GM18868 (cell line): ENCODE results near the gene DNAJC27.

Experiments used
- ATAC-seq: cut with Tn5 transposase; IDR thresholded peaks from one replicate; pipeline ENCODE4 v1.9.1; 2021; ENCODE audit warnings: mild to moderate bottlenecking, moderate library complexity; ENCODE audit not compliant: unreplicated experiment

The DNAJC27 gene

DNA sequence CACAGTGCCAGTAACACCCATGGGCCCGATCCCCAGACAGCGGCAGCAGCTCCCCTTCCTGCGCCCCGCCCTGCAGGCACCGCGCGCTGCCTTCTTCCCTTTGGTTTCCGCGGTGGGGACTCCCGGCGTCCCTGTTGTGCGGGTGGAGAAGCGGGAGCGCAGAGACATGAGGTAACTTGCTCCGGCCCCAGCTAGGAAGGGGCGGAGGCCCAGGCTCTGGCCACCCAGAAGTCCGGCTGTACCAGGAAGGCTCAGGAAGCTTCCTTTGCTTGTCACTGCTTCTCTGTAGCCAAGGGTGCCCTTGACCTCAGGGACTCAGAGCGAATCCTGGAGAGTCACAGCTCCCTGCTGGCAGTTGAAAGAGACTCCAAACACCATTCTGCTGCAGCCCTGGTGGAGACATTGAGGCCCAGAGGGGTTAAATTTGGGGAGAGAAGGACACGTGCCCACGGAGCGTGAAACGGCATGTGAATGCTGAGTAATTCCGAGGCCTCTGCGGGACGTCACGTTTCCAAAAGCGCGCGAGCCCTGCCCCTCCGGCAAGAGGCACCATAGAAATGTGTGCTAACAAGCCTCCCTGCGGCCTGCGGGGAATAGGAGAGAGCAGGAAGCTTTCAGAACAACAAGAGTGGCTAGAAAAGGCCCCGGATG is 45.0 kb downstream of the DNAJC27 start:
- ATAC-seq, result no peak

DNA sequence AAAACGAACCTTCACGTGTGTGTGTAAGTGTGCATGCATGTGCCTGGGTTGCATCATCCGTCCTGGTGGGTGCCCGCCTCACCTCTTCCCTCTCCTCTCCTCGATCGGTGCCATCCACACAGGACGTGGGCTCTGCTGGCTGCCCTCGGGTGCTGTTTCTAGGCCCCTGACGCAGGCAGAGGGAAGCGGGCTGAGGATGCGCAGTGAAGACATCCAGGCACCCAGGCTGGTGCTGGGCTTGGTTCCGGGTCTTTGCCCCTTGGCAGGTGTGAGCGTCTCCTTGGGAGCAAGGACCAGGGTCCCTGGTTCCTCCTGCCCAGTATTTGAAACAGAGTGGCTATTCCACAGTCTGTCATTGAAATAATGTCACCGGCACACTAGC is 45.5 kb downstream of the DNAJC27 start:
- no peak for ATAC-seq

DNA sequence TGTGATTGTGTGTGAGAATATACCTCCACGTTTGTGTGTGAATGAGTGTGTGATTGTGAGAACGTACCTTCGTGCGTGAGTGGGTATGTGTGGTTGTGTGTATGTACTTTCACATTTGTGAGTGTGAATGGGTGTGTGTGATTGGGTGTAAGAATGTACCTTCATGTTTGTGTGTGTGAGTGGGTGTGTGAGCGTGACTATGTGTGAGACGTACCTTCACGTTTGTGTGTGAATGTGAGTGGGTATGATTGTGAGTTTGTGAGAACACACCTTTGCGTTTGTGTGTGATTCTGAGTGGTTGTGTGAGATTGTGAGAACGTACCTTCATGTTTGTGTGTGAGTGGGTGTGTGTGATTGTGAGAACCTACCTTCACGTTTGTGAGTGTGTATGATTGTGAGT is 45.9 kb downstream of the DNAJC27 start:
- no peak for ATAC-seq

DNA sequence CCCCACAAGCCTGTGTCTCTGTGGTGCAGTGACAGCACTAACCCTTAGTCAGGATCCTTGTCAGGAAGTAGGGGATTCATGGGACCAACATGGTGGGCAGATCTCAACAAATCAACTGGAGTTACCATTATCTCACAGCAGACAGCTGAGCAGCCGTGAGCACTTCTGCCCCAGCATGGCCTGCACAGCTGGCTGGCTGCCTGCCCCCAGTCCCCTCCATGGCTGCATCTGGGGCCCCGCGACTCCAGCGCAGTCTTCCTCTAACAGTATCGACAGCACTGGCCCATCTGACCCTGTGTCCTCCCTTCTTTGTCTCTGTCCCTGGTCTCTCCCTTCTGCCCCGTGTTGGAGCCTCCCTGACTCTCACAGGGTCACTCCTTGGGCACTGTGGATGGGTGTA is 47.0 kb downstream of the DNAJC27 start:
- ATAC-seq, result no peak

DNA sequence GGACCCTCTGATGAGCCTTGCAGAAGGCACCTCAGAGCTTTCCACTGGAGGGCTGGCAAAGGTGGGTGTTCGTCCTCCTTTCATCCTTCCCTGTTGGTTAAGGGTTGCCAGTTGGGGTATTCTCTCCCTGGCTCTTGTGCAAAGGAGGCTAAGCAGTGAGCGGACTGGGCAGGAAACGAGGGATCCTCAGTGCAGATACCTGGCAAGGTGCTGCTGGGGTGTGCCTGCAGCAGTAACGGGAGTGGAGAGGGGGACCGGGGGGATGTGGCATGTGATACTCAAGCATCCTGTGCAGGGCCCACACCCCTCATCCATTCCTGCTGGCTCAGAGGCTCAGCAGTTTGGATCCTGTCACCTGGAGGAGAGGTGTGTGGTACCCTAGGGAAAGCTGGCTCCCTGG is 47.5 kb downstream of the DNAJC27 start:
- no peak for ATAC-seq

DNA sequence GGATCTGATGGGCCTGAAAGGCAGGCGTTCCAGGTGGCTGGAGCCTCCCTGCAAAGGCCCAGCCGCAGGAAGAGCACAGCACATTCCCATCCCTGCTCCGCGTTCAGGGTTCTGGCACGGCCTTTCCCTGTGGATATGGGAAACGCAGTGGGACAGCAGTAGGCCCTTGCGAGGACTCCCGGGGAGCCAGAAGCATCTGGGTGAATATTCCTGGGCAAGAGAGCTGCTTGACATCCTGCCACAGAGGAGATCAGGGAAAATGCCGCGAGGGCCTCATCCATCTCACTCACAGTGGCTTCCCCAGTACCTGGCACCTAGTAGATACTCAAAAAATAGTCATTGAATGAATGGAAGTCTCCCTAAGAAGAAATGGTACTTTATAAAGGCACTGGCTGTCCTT is 48.6 kb downstream of the DNAJC27 start:
- ATAC-seq, result no peak

DNA sequence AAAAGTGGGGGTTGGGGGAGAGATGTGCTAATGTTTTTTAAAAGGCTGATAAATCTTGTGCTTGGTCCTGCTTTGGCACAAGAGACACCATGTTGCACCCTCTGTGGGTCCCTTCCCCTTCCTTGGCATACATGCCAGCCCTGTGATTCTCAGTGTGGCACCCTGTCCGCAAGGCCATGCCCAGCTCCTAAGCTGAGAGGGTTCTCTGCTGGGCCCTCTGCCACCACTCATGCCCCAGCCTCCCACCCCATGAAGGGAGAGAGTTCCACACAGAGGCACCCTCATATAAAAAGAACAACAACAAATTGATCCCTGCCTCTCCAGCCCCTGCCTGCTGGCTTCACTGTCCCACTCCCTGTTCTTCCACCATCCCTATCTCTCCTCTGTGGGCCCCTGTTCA is 49.2 kb downstream of the DNAJC27 start:
- no peak for ATAC-seq

DNA sequence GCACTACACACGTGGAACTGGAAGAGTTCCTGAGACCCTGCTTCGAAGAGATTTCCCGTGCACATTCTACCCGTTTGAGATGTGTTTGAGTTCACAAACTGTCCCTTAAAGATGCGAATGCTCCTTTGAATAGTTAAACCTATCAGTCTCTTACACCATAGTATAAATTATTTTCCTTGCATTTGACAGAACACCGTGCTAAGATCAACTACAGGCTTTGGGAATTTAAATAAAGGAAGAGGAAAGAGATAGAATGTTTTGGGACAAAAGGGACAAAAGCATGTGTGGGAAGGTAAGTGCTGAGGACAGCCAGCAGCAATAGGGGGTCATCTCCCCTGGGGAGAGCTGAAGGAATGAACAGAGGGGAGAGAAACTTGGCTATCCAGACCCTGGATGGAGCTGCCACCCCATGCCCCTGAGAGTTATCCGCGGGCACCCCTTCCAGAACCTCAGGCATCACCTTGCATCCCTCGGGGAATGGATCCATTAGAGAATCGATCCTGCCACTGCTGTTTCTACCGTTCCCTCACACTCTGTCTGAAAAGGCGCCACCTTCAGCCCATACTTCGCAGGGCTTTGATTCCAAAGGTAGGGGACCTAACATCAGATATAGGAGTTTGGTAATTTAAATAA is 50.8 kb downstream of the DNAJC27 start:
- no peak for ATAC-seq

DNA sequence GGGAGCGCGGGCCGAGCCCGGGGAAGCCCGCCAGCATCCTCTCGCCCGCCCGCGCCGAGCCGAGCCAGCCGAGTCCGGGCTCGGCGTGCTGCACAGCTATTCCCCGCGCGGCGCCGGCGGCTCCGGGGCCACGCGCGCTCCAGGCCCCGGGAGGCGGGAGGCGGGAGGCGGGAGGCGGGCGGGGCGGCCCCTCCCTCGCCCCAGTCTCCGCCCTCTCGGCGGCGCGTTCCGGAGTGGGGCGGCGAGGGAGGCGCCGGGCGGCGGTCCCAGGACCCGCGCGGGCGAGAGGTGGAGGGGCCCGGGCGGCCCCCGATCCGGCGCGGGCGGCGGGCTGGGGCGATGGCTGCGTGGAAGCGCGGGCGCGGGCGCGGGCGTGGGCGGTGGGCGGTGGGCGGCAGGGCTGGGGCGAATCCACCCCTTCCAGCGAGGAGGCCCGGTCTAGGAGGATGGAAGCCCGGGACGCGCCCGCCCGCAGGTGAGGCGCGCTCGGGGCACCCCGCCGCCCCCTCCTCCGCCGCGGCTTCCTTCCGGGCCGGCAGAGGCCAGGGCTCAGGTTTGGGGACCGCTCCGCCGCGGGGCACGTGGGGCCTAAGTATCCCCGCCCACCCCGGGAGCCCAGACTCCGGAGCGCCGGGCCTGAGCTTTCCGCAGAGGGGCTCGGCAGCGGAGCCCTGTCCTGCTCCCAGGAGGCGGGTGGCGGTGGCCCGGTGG is 51.5 kb downstream of the DNAJC27 start, which contains the start of gene ADCY3:
TSS of gene ADCY3 (minus strand) at position 140 of the 711 bp plus-strand sequence. CDS start 1,250 bp downstream, outside the sequence.
- ATAC-seq, result peak; percentile 58

DNA sequence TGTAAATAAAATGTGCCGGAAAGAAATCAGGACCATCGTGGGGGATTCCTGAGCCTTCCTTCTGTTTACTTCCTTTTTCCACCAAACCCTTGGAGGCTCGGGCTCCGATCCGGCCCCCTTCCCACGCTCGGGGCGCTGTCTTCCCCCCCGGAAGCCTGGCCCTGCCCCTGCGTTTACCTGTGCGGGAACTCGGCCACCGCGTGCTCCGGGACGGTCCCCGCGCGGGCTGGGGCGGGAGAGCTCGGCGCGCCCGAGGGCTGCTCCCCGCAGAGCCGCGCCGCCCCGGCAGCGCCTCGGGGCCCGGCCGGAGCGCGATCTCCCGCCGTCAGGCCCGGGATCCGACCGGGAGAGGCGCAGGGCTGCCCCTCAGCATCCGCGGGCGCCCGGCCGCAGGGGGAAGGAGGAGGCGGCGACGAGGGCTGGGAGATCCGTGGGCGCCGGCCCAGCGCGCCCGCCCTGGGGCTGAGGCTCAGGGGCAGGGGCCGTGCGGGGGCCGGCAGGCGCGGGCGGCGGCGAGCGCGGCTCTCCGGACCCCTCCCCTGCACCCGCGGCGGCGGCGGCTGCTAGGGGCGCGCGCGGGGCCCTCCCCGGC is 52.2 kb downstream of the DNAJC27 start:
- ATAC-seq, result peak; percentile 21

DNA sequence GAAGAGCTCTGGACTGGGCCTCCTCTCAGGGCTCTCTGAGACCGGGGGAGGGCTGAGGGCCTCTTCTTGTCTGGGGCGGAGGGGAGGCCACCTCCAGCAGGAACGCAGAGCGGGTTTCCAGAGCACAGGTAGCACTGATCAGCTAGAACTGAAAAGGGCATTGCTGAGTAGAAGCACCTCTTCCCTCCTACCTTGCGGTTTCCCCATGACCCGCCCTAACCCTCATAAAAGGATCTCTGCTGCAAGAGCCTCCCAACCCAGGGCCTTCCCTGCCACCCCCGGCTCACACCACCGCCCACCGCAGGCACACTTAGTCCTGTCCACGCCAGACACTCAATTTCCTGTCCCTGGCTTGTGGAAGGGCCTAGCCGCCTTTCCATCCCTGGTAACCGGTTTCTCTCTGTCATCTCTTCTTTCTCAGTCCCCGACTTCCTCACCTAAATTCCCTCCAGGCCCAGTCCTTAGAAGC is 52.7 kb downstream of the DNAJC27 start:
- ATAC-seq, result no peak

DNA sequence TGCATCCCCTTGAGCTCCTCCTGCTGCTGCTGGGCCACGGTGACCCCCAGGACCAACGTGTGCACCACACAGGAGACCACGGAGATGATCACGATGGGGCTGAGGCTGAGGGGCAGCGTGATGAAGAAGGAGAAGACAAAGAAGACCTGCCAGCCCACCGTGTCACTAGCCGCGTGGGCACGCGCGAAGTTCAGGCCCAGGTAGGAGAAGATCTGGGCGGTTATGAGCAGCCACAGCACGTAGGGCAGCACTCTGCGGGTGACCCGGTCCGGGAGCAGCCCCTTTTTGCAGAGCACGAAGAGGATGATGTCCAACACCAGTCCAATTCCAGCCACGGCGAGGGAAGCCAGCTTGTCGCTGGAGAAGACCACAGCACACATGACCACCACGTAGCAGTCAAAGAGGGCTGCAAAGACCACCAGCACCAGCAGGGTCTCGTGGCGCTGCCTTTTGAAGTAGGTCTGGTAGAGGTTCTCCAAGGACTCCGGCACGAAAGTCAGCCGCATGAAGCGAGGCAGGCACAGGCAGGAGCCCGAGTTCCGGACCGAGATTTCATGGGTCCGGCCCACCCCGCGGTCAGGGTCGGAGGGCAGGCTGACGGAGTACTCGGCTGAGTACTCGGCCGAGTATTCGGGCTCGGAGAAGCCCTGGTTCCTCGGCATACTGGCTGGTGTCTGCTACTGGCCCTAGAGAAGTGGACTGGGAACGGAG is 53.3 kb downstream of the DNAJC27 start:
- no peak for ATAC-seq

DNA sequence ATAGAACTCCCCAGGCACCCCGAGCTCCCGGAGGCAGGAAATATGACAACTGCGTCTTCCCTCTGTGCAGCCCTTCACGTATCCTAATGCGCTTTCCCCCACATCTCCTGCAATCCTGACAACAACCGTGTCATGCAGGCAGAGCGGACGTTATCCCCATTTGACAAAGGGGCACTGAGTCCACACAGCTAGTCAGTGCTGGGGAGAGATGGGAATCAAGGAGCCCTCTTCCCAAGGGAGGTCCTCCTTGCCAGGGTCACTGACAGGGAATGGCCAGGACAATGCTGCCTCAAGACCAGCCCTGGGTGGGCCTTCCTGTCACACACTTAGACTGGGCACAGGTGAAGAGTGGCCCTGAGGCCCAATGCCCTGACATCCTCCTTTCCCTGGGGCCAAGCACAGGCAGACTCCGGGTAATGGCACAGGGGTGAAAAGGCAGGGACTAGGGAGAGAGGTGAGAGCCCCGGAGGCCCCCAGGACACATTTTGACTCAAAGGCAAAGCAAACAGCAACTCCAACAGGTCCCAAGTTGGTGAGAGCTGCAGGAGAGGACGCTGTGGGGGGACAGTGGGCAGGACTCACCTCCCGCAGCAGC is 53.9 kb downstream of the DNAJC27 start:
- ATAC-seq, result no peak

DNA sequence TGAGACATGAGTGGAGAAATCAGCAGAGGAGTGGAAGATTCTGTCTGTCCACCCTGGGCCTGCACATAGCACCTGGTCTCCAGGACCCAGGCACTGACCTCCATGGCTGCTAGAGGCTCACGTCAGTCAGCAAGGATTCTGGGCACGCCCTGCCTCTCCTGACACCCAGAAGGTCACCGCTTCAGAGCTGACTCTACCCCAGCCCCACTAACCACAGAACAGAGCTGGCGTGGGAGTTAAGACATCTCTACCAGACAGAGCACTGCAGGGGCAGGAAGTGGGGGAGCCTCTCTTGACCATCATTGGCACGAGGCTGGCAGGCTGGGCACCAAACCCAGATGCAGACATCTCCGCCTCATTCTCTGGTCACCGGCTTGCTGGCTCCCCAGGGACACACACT is 54.7 kb downstream of the DNAJC27 start:
- no peak for ATAC-seq

DNA sequence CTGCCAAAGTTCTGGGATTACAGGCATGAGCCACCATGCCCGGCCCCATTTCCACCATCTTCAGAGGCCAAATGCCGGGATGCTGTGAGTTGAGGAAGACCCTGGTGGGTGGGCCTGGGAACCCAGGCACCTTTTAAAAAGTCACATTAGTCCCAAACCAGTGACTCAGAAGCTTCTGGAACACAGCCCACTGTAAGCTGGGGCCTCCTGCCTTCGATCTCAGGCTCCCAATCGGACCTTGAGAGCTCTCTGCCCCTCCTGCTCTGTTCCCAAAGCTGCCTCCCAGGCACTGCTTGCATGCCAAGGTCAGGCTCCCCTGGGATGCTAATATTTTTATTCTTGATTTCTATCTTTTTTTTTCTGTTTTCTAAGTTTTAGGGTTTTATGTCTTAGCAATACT is 56.0 kb downstream of the DNAJC27 start:
- no peak for ATAC-seq

DNA sequence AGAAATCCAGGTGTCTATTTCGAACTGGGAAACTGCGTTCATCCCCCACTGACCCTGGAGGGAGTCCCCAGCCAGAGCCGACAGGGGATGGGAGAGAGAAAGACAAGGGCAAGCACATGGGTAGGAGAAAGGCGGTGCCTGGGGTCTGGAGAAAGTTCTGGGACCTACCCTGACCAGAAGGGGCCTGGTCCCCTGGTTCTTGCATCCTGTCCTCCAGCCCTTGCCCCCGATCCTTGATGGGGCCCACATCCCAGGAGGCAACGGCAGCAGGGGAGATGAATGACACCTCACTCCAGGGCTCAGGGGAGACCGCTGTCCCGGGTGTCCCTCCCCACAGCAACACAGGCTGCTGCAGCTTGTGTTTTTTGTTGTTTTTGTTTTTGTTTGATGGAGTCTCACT is 56.6 kb downstream of the DNAJC27 start:
- no peak for ATAC-seq

DNA sequence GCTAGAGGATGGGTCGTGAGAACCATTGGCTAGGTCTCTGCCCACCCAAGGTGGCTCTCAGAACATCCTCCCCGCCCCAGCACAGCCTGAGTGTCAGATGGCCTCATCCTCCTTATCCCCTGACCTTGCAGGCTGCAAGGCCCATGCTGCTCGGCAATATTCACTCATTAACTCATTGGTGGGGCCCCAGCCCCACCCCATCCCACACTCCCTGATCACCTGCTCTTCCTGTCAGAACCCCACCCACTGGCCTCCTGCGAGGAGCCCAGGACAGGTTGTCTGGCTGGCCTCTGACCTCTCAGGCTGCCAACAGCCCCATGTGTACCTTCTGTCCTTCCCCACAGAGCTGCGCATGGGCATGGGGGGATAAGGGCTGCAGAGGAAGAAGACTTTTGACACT is 57.0 kb downstream of the DNAJC27 start:
- ATAC-seq, result no peak

DNA sequence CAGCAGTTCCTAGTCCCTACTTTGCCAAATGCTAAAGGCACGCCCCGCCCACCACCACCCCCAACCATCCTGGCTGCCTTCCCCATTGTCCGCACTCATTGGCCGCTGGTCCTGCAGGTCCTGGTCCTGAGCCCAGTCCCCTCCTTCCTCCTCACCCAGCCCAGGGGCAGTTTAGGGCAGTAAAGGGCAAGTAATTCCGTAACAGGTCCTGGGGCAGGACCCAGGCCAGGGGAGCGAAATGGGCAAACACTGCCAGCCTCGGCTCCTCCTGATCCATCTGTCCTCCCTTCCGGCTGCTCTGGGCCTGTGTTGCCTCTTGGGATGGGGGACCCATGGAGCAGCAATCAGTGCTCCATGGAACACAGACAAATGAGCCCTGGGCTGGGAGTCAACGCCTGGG is 57.8 kb downstream of the DNAJC27 start:
- ATAC-seq, result no peak

DNA sequence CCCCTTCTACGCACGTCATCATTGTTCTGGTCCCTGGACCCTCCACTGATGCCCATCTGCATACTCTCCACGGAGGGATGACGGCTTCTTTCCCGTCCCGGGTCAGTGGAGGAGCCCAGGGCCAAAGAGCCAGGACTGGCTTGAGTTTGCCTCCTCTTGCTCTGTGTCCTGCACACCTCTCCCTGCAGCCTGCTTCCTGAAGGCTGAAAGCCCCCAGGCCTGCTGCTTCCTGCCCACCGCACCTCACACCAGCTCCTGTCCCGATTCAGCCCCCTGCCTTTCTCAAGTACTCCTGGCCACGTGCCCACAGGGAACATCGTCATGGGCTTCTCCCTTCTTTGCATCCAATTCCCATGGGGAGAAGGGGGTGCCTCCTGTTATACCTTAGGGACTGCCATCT is 58.8 kb downstream of the DNAJC27 start:
- no peak for ATAC-seq

DNA sequence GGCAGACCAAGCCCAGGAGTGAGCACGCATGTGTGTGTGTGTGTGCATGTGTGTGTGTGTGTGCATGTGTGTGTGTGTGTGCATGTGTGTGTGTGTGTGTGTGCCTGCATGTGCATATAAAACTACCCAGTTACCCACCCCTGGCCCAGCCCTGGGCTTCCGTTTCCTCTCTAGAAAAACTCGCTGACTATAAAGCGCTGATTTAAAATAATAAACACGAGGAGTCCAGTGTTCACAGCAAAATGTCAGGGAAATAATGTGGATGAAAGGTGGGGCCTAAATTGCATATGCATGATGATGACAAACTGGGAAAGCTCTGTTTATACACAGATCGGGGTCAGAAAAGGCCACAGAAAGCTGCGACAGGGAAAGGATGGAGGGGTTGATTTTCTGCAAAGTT is 59.2 kb downstream of the DNAJC27 start:
- no peak for ATAC-seq

DNA sequence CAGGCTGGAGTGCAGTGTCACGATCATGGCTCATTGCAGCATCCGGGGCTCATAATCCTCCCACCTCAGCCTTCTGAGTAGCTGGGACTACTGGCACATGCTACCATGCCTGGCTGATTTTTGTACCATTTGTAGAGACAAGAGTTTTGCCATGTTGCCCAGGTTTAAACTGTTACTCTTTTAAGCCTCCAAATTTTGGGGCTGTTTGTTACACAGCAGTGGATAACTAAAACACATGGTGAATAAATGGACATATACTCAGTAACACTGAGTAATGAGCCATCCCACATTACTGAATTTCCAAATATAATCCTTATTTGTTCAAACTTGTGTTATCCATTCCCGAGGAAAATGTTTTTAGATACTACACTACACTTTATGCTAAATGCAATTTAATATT is 61.5 kb downstream of the DNAJC27 start:
- ATAC-seq, result no peak
